CD1c-positive myeloid dendritic cell (primary cell): Measurements from ENCODE around the gene TMEM14A.
"Not testable (repeated sequence)": the region's sequence is repeated elsewhere in the genome, so short reads cannot be mapped to it uniquely, and the experiment has no call there.

Experiments
- DNase-seq: peaks from one replicate; pipeline ENCODE4 v3.0.0-alpha.2; 2016; ENCODE audit errors: extremely low spot score

The TMEM14A gene, protein sequence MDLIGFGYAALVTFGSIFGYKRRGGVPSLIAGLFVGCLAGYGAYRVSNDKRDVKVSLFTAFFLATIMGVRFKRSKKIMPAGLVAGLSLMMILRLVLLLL

DNA sequence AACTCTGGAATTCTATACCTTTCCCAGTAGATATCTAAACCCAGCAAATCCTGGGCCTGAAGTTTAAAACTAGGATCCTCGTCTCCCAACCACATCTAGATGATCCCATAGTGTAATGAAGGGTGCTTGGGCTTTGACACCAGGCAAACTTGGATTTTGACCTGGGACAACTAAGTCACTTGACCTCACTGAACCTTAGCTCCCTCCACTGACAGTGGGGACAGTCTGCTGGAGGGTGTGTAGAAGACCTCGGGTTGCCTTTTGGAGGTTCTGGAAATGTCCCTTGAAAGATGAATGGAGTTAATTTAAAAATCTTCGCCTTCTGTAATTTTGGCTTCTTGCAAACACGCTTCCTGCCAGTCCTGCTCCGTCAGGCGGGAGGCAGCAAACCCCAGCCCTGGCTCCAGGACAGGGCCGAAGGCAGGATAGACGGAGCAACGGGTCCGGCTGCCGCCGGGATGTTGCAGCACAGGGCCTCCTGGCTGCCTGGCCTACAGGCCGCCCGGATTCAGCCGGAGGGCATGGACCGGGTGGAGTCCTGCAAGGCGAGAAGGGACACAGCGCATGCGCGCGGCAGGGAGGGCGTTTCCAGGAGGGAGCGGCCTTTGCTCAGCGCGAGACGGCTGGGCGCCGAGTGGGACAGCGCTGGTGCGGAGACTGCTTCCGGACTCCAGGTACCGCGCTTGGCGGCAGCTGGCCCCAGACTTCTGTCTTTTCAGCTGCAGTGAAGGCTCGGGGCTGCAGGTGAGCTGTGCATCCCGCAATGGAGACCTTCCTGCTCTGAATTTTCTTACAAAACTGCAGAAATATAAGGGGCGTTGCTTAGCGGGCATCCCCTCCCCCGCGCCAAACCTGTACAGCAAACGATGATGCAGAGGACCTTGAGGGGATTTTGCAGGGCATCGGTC is at the start of gene TMEM14A:
Gene TMEM14A (plus strand): TSS at position 612 of the 908 bp plus-strand sequence. CDS start 5,990 bp downstream, outside the sequence.
- DNase-seq: peak; percentile 91

DNA sequence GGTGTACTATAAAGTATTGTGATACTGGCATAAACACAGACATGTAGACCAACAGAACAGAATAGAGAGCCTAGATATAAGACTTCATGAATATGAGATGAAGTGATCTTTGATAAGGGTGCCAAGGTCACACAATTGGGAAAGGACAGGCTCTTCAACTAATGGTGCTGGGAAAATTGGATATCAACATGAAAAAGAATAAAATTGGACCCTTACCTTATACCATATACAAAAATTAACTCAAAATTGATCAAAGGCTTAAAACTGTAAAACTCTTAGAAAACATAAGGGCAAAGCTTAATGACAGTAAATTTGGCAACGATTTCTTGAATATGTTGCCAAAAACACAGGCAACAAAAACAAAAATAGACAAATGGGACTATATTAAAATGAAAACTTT is 49.3 kb upstream of the TMEM14A start:
- no peak for DNase-seq

DNA sequence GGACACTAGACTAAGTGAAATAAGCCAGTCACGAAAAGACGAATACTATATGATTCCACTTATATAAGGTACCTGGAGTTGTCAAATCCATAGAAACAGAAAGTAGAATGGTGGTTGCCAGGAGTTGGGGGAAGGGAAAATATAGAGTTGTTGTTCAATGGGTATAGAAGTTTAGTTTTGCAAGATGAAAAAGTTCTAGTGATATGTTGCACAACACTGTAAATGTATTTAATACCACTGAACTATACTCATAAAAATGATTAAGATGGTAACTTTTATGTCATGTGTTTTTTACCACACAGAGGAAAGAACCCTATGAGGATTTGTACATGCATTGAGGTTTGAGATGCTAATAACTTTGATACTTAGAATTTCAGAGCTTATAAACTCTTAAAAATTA is 48.1 kb upstream of the TMEM14A start:
- DNase-seq: no peak

DNA sequence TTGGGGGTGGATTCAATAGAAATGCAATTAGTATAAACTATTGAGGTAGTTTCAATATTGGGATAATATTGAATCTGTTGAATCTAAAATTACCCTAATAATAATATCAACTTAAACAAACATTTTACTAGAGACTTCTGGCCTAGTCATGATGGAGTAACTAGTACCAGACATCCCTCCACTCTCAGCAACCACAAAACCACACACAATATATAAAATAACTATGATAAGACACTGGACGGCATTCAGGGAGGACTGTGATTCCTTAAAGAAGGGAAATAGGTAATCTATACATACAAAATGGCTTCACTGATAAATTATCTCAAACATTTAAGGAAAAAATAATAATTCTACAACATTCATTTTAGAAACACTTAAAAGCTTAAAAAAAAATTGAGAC is 38.9 kb upstream of the TMEM14A start:
- DNase-seq: no peak

DNA sequence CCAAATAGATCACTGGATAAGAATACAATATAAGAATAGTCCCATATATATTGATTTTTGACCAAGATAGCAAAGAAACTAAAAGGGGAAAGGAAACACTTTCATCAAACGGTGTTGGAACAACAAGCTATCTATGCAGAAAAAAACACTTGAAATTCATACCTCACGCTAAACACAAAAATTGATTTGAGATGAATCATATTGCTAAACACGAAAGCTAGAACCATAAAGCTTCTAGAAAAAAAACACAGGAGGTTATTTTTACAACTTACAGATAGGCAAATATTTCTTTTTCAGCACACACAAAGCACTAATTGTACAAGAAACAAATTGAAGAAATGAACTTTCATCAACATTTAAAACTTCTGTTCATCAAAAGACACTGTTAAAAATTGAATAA is 36.7 kb upstream of the TMEM14A start:
- no peak for DNase-seq

DNA sequence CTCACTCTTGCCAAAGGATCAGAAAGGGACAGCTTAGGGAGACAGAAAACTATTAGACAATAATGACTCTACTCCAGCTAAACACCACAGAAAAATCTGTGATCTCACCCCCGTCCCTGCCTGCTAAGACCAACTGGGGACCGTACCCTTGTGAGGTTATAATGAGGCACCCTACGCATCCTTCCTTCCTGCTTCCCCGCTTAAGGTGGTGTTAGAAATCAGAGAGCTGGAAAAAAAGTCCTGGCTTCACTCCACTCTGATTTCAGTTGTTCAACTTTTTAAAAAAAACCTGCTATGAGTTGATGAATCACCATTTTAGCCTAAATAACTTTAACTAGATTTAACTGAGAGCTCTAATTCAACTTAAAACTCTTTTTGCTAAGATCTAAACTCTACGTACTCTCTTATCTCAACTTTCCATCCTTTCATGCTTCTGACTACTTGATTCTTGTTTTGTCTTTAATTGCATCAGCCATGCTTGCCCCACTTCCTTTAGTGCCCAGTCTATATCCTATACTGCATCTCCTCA is 35.8 kb upstream of the TMEM14A start:
- no peak for DNase-seq

DNA sequence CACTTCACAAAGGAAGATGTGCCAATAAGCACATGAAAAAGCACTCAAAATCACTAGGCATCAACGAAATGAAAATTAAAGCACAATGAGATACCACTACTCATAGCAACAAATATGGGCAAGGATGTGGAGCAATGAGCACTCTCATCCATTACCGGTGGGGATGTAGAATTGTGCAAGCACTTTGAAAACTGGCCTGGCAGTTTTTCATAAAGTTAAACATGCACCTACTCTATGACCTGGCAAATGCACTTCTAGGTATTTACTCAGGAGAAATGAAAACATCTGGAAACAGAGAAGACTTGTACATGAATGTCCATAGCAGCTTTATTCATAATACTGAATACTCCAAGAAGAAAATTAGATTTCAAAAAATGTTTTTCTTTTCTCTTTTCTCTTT is 34.1 kb upstream of the TMEM14A start:
- no peak for DNase-seq

DNA sequence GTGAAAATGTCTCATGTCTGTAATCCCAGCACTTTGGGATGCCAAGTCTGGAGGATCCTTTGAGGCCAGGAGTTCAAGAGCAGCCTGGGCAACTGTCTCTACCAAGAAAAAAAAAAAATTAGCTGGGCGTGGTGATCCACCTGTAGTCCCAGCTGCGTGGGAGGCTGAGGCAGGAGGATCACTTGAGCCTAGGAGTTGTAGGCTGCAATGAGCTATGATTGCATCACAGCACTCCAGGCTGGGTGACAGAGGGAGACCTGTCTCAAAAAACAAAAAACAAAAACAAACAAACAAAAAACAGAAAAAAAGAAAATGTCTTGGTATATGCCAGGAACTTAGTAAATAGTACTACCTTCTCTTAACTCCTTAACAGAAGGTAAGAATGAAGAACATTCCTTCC is 31.4 kb upstream of the TMEM14A start:
- no peak for DNase-seq

DNA sequence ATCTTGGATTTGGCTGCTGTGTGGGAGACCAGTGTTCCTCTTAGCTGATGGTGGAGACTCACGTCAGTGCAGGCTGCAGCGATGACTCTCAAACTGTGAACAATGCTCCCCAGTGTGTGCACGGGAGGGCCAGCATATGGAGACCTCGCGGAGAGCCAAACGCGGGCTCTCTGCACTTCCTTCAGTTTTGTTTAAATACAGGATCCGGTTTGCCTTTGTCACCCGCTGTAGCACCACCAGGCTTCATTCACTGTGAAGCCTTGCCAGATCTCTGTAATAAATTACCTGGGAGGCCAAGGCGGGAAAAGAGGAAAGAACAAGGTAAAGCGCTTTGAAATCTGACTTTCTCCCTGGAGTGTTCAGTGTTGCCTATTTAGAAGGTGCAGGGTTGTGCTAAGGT is 30.7 kb upstream of the TMEM14A start:
- peak; percentile 33 for DNase-seq

DNA sequence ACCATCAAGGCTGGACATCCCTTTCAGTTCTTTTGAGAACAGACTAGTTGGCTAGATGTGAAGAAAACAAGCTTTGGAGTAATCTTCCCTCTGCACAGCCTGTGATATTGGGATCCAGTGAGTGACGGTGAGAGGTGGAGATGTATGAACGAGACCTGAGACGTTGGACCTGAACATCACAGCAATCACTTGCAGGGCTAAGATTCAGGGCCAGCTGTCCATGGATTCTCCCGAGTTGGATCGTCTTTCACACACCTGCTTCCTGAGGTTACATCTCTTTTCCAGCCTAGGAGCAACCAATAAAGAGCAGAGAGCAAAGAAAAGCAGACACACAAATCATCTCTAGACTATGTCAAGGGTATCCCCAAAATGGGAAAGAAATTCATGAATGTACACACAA is 30.0 kb upstream of the TMEM14A start:
- no peak for DNase-seq

DNA sequence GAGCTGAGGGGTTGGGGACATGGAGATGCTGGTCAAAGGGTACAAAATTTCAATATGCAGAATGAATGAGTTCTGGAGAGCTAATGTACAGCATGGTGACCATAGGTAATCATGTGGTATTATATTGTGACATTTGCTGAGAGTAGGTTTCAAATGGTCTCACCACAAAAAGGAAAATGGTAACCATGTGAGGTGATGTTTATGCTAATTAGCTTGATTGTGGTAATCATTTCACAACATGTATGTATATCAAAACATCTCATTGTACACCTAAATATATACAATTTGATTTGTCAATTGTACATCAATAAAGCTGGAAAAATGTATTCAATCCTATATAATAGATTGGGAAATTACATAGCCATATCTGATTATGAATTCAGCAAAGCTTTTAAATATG is 29.5 kb upstream of the TMEM14A start:
- DNase-seq: peak; percentile 21

DNA sequence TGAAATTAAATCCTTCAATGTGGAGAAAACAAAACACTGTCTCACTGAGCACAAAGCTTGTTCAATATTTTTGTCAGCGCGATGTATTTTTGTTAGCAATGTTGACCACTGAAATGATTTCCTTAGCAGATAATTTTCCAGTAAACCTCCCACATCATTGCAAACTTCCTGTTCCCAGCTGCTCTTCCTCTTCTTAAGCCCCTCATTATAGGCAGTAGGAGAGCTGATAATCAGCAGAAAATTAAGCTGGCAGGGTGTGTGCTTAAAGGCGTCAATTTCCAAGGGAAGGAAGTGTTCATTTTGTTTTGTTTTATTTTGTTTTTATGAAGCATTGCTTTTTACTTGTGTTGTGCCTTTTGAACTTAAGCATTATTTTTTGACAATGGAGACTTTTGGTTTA is 29.1 kb upstream of the TMEM14A start:
- DNase-seq: peak; percentile 72

DNA sequence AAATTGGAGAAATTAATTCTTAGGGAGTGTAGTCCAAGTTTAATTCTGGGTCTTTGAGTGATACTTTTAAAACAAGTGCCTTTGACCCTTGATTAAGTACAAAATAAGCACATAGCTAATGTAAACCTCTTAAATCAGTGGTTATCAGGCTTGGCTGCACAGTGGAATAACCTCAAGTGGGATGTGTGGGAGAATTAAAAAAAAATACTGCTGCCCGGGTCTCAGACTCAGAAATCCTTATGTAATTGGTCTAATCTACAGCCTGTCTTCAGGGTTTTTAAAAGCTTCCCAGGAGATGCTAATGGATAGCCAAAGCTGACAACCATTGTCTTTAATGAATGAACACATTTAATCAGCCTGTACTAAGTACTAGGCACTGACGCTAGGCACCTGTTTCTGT is 28.5 kb upstream of the TMEM14A start:
- no peak for DNase-seq

DNA sequence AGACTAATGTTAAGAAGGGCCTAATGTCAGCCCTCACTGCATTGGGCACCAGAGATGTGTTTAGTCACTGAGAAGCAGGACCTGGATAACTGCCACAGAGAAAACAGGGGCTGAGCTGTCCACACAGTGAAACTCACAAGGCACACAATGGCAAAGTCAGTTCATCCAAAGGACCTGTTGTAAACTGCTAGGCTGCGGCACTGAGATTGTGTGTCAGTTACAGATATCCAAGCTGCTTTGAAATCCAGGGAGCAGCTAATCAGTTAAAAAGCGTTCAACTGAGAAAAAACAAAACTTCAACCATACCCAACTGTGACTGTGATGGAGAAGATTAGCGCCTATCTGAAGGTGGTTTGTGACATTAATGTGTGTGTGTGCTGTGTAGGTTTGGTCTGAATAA is 27.8 kb upstream of the TMEM14A start:
- DNase-seq: no peak

DNA sequence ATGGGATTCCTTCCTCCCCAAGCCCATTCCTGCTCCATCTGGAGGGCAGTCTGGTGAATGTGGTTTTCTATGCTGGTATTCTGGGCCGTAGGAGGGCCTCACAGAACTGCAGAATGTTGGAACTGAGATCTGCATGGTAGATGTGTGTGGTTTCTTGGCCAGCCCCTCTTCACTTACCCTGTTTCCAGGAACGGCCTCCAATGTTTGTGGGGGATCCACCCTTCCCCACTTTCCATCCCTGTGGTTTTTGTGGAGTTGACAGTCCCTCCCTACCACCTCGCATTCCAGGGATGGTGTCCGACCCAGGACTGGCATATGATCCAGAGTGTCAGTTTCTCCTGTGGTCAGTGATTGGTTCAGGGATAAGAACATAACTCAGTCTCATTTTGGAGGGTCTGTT is 26.7 kb upstream of the TMEM14A start:
- no peak for DNase-seq

DNA sequence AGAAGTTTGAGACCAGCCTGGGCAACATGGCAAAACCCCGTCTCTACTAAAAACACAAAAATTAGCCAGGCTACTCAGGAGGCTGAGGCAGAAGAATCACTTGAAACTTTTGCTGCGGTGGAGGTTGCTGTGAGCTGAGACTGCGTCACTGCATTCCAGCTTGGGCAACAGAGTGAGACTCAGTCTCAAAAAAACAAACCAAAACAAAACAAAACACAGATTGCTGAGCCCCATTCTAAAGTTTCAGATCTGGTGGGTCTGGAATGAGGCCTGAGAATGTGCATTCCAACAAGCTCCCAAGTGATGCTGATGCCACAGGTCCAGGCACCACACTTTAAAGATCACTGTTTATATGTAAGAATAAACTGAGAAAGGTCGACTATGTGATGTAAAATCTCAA is 24.9 kb upstream of the TMEM14A start:
- DNase-seq: no peak

DNA sequence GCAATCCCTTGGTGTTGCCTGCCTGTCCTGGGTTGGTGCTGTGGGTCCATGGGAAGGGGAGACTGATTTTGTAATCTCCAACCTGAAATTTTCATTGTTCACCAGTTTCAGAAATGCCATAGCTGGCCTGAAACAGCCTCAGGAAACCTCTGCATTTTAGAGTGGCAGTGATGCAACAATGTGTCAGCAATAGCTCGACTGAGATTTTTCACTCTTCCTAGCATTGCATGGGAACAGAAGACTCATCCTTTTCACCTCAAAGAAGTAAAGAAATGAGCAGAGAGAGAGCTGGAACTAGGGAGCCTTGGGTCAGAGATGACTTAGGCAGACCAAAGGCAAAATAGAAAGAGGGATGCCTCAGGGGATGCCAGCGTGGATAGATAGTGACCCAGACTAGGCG is 23.7 kb upstream of the TMEM14A start:
- no peak for DNase-seq

DNA sequence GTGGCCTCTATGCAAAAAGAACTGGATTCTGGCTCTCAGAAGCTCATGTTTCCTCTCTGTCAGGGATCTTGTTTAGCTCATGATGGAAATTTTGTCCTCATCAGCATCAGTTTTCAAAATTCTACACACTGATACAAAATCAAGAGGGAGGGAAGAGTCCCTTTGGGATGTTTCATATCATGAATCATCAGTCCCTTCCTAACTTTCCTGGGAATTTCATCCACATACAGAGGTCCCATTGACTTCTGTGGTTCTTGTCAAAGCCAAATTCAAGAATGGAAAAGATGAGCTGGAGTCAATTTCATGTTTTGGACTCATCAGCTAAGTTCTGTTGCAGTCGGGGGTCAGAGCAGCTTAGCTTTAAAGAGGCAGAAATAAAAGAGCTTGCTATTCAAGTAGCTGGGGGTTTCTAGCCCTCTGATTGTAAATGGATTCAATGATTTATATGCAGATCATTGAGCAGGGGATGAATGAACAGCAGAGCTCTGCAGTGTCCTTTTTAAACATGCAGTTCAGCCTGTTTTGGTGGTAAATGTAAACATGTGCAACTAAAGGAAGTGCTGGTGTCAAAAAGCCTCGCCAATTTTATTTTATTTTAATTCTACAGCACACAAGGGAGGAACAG is 21.3 kb upstream of the TMEM14A start:
- no peak for DNase-seq

DNA sequence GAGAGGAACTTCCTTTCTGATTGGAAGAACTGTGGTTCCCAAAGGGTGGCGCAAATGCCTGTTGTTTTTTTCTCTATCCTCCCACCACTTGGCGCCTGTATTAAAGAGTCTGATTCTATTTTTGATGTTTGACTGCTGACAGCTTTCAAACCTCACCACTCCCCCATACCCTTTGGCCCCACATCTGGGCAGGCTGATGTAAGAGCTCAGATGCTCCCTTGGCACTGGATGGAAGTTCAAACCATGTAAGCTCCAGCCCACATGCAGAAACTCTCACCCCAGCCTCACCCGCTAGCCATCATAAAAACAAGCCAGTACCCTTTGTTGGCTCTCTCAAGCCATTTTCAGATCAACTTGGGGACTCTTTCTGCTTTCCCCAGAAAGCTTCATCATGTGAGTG is 20.0 kb upstream of the TMEM14A start:
- DNase-seq: peak; percentile 35

DNA sequence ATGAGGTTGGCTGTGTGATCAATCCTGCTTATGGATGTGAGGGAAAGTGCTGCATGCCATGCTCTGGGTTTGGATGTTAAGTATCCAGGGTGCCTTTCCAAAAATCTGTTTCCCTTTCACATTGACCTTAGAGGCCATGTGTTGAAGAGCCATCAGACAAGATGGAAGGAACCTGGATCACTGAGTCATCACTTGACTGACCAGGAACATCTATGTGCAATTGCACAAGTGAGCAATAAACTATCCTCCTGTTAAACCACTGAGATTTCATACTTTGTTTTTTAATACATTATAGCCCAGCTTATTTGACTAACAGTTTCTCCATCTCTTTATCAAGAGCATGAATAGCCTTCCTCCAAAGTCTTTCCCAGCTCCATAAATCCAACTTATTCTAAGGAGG is 17.8 kb upstream of the TMEM14A start:
- DNase-seq: no peak

DNA sequence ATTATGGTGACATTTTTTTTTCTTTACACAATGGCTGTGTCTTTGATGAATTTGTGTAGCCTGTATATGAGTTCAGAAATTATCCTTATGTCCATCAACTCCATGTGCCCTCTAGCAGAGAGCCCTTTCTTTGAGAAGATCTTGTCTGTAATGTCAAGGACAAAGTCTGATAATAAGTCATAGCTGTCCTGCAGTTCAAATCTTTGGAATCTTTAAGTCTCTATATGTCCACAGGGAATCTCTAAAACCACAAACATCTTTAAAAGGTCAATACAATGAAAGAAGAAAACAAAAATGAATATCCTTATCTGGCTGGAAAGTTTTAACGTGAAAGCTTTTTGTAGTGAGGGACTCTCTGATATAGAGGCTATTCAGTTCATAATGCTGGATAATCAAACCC is 16.9 kb upstream of the TMEM14A start:
- DNase-seq: no peak

DNA sequence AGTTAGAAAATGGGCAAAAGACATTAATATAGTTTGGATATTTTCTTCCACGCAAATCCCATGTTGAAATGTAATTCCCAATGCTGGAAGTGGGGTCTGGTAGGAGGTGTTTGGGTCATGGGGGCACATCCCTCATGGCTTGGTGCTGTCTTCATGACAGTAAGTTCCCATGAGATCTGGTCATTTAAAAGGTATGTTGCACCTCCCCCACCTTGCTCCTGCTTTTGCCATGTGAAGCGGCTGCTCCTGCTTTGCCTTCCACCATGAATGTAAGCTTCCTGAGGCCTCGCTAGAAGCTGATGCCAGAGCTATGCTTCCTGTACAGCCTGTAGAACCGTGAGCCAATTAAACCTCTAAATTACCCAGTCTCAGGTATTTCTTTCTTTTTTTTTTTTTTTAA is 16.3 kb upstream of the TMEM14A start:
- no peak for DNase-seq

DNA sequence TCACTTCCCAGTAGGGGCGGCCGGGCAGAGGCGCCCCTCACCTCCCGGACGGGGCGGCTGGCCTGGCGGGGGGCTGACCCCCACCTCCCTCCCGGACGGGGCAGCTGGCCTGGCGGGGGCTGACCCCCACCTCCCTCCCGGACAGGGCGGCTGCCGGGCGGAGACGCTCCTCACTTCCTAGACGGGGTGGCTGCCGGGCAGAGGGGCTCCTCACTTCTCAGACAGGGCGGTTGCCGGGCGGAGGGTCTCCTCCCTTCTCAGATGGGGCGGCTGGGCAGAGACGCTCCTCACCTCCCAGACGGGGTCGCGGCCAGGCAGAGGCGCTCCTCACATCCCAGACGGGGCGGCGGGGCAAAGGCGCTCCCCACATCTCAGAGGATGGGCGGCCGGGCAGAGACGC is 15.0 kb upstream of the TMEM14A start:
- not testable (repeated sequence) for DNase-seq
